GM21515 (cell line): Measurements from ENCODE around the gene PTPN21.
"Not testable (repeated sequence)": the region's sequence is repeated elsewhere in the genome, so short reads cannot be mapped to it uniquely, and the experiment has no call there.

Experiments used
- ATAC-seq: cut with Tn5 transposase; IDR thresholded peaks from one replicate; pipeline ENCODE4 v1.9.1; 2021; ENCODE audit not compliant: unreplicated experiment

Gene PTPN21

GRCh38 chr14:88552876-88553275 is 1.9 kb downstream of the PTPN21 start:
- no peak for ATAC-seq

GRCh38 chr14:88551980-88552431 is 2.8 kb downstream of the PTPN21 start:
- no peak for ATAC-seq

- ATAC-seq: no peak
Observed at GRCh38 chr14:88551094-88551870, 3.5 kb downstream of the PTPN21 start.

GRCh38 chr14:88550078-88550477 is 4.7 kb downstream of the PTPN21 start:
- ATAC-seq: no peak

GRCh38 chr14:88547386-88547780 is 7.4 kb downstream of the PTPN21 start:
- ATAC-seq: no peak

- ATAC-seq: no peak
Observed at GRCh38 chr14:88546621-88547385, 8.0 kb downstream of the PTPN21 start.

GRCh38 chr14:88545256-88545655 is 9.6 kb downstream of the PTPN21 start:
- no peak for ATAC-seq

GRCh38 chr14:88542857-88543795 is 11.7 kb downstream of the PTPN21 start:
- ATAC-seq: no peak

GRCh38 chr14:88541324-88541723 is 13.5 kb downstream of the PTPN21 start:
- ATAC-seq: no peak

GRCh38 chr14:88535813-88536212 is 19.0 kb downstream of the PTPN21 start:
- no peak for ATAC-seq

GRCh38 chr14:88535149-88535548 is 19.7 kb downstream of the PTPN21 start:
- ATAC-seq: no peak

GRCh38 chr14:88533064-88533602 is 21.7 kb downstream of the PTPN21 start:
- no peak for ATAC-seq

- ATAC-seq: not testable (repeated sequence)
Observed at GRCh38 chr14:88529889-88530288, 24.9 kb downstream of the PTPN21 start.

- ATAC-seq: no peak
Observed at GRCh38 chr14:88522393-88522792, 32.4 kb downstream of the PTPN21 start.

GRCh38 chr14:88521818-88522217 is 33.0 kb downstream of the PTPN21 start:
- ATAC-seq: no peak

GRCh38 chr14:88519907-88520306 is 34.9 kb downstream of the PTPN21 start:
- no peak for ATAC-seq

GRCh38 chr14:88518592-88519512 is 36.0 kb downstream of the PTPN21 start:
- no peak for ATAC-seq

GRCh38 chr14:88516861-88517357 is 37.9 kb downstream of the PTPN21 start:
- no peak for ATAC-seq

- ATAC-seq: no peak
Observed at GRCh38 chr14:88515499-88516221, 39.1 kb downstream of the PTPN21 start.
